OCI-LY1 (cell line): ENCODE measurements around the gene DEGS1.

Experiments
- H2AFZ ChIP-seq: fragments of 200-600 bp; sonication (generic), shearing (Covaris generic); 2 replicates; pipeline ENCODE4 v1.6.0; 2014; ENCODE audit warnings: antibody characterized with exemption, mild to moderate bottlenecking, low read length
- H3F3A ChIP-seq: fragments of 200-600 bp; sonication (generic), shearing (Covaris generic); 2 replicates; pipeline ENCODE4 v1.6.0; 2014; ENCODE audit warnings: mild to moderate bottlenecking, antibody characterized with exemption, low read length, moderate library complexity; ENCODE audit not compliant: insufficient read depth
- H3K27ac ChIP-seq: fragments of 200-600 bp; sonication (generic); 2 replicates; pipeline ENCODE4 v1.5.1; 2014; ENCODE audit warnings: low read length, mixed run types, mild to moderate bottlenecking, low read depth; ENCODE audit not compliant: poor library complexity, severe bottlenecking
- H3K27me3 ChIP-seq: fragments of 200-600 bp; sonication (generic); 2 replicates; pipeline ENCODE4 v1.6.0; 2014; ENCODE audit warnings: antibody characterized with exemption, mild to moderate bottlenecking, low read length, moderate library complexity; ENCODE audit not compliant: insufficient read depth
- H3K36me3 ChIP-seq: fragments of 200-600 bp; sonication (generic); 2 replicates; pipeline ENCODE4 v1.6.1; 2014; ENCODE audit warnings: mild to moderate bottlenecking, antibody characterized with exemption, low read length, moderate library complexity, mixed read lengths; ENCODE audit not compliant: insufficient read depth
- H3K4me1 ChIP-seq: fragments of 200-600 bp; sonication (generic); 2 replicates; pipeline ENCODE4 v1.5.1; 2014; ENCODE audit warnings: mild to moderate bottlenecking, low read length, moderate library complexity; ENCODE audit not compliant: insufficient read depth, severe bottlenecking
- H3K4me2 ChIP-seq: fragments of 200-600 bp; sonication (generic), shearing (Covaris generic); 2 replicates; pipeline ENCODE4 v1.6.1; 2014; ENCODE audit warnings: low read length
- H3K4me3 ChIP-seq: fragments of 200-600 bp; sonication (generic); 2 replicates; pipeline ENCODE4 v1.5.1; 2014; ENCODE audit warnings: low read length, low read depth, mild to moderate bottlenecking, mixed read lengths; ENCODE audit not compliant: poor library complexity, severe bottlenecking
- H3K79me2 ChIP-seq: fragments of 200-600 bp; shearing (Covaris generic); 2 replicates; pipeline ENCODE4 v1.6.1; 2016; ENCODE audit warnings: mixed run types, low read length, mixed read lengths; ENCODE audit not compliant: insufficient read depth
- H3K9ac ChIP-seq: fragments of 200-600 bp; sonication (generic), shearing (Covaris generic); 2 replicates; pipeline ENCODE4 v1.6.1; 2014; ENCODE audit warnings: mild to moderate bottlenecking, low read length, mixed read lengths
- H3K9me2 ChIP-seq: fragments of 200-600 bp; sonication (generic), shearing (Covaris generic); 2 replicates; pipeline ENCODE4 v1.6.1; 2014; ENCODE audit warnings: low read depth, mild to moderate bottlenecking, low read length, mixed read lengths
- H3K9me3 ChIP-seq: fragments of 200-600 bp; shearing (Covaris generic); 2 replicates; pipeline ENCODE4 v1.6.1; 2014; ENCODE audit warnings: low read length, mixed read lengths
- H4K20me1 ChIP-seq: fragments of 200-600 bp; sonication (generic), shearing (Covaris generic); 2 replicates; pipeline ENCODE4 v1.6.0; 2016; ENCODE audit warnings: mild to moderate bottlenecking, low read length; ENCODE audit not compliant: insufficient read depth
- EZH2 ChIP-seq: fragments of 200-600 bp; sonication (generic), shearing (Covaris generic); IDR thresholded peaks from 2 replicates; pipeline ENCODE4 v1.8.0; 2017; ENCODE audit warnings: borderline replicate concordance, mixed run types, mild to moderate bottlenecking, antibody characterized with exemption, low read length, moderate library complexity, mixed read lengths
- TF ChIP-seq, protein P1 (sequence below): fragments of 200-600 bp; sonication (generic), shearing (Covaris generic); IDR thresholded peaks from 2 replicates; pipeline ENCODE4 v1.5.1; 2017; ENCODE audit warnings: mild to moderate bottlenecking, antibody characterized with exemption, low read length, moderate library complexity, mixed read lengths

DEGS1 gene

DNA sequence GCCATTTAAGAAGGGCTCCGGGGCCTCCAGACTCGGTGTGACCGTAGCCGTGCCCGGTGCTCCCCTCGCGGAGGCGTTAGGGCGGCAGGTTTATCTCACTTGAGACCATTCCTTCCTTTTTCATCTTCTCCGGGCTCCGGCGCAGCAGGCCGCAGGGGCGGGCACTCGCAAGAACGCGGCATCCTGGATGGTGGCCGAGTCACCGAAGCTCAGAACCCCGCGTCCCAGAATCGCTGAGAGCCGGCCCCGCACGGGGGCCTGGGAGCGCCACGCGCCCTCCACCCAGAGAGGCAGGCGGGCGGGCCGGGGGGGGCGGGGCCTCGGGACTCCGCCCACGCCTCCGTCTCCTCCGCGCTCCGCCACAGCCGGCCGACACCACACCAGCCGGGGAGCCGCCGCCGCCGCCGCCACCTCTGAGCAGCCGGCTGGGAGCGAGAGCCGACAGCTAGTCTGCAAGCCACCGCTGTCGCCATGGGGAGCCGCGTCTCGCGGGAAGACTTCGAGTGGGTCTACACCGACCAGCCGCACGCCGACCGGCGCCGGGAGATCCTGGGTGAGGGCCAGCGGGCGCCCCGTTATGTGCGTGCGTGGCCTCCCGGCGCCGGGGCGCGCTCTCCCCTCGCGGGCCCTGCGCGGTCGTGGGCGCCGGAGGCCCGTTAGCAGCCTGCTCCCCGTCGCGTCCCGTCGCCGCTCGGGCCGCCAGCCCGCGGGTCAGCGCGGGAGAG is at the start of gene DEGS1:
TSS of gene DEGS1 (plus strand) at position 375 of the 725 bp plus-strand sequence. CDS start at position 472, 97 bp downstream.
- Histone ChIP-seq H3F3A (no peaks in the 10 kb centered on the region; the same call in 1 of the 2 replicates), H3K79me2 (peaks cover 43% of the 10 kb centered on the region), H3K4me3 (peak within 1 kb of the TSS; percentile 88), H3K4me2 (peak within 1 kb of the TSS; percentile 81), H3K4me1 (peaks cover 37% of the 10 kb centered on the region), H3K36me3 (peaks cover 17% of the 10 kb centered on the region), H3K9me2 (no peaks in the 10 kb centered on the region), H3K27ac (peak within 1 kb of the TSS; percentile 86), H4K20me1 (no peaks in the 10 kb centered on the region), H2AFZ (peak within 1 kb of the TSS; percentile 32), H3K27me3 (no peaks in the 10 kb centered on the region), H3K9ac (peak within 1 kb of the TSS; percentile 90), H3K9me3 (no peaks in the 10 kb centered on the region)
- TF ChIP-seq, protein P1, sequence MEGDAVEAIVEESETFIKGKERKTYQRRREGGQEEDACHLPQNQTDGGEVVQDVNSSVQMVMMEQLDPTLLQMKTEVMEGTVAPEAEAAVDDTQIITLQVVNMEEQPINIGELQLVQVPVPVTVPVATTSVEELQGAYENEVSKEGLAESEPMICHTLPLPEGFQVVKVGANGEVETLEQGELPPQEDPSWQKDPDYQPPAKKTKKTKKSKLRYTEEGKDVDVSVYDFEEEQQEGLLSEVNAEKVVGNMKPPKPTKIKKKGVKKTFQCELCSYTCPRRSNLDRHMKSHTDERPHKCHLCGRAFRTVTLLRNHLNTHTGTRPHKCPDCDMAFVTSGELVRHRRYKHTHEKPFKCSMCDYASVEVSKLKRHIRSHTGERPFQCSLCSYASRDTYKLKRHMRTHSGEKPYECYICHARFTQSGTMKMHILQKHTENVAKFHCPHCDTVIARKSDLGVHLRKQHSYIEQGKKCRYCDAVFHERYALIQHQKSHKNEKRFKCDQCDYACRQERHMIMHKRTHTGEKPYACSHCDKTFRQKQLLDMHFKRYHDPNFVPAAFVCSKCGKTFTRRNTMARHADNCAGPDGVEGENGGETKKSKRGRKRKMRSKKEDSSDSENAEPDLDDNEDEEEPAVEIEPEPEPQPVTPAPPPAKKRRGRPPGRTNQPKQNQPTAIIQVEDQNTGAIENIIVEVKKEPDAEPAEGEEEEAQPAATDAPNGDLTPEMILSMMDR = no peak
- TF ChIP-seq EZH2 = no peak

DNA sequence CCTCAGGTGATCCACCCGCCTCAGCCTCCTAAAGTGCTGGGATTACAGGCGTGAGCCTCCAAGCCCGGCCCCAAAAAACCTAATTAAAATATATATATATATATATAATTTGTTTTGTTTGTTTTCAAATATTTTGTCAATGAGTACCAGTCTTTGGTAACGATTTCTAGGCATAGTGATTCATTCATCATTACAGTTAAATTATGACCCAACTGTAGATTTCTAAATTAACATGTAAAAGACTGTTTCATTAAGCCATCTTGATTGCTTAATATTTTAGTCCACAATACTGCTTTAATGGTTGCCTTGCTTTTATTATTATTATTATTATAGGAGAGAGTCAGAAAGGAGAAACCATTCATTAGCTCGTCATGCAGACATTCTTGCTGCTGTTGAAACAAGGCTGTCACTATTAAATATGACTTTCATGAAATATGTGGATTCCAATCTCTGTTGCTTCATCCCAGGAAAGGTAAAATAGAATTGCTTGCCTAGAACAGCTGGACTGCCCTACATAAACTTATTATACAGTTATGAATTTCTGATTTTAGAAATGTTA is 49.2 kb upstream of the DEGS1 start:
- no peak overlapping the region for H3K4me3 ChIP-seq
- H2AFZ ChIP-seq = no peak overlapping the region
- H3K9me3 ChIP-seq = no peaks in the 10 kb centered on the region
- H3K4me1 ChIP-seq = no peaks in the 10 kb centered on the region
- peaks cover 70% of the 10 kb centered on the region for H3K36me3 ChIP-seq
- H3F3A ChIP-seq = peaks cover 4% of the 10 kb centered on the region; the same call in 1 of the 2 replicates
- no peak for TF ChIP-seq EZH2
- TF ChIP-seq, protein P1 = no peak
- H3K27me3 ChIP-seq = no peaks in the 10 kb centered on the region
- no peak overlapping the region for H3K9ac ChIP-seq
- H3K27ac ChIP-seq = no peak overlapping the region
- H4K20me1 ChIP-seq = no peaks in the 10 kb centered on the region
- no peak overlapping the region for H3K4me2 ChIP-seq
- no peaks in the 10 kb centered on the region for H3K9me2 ChIP-seq
- H3K79me2 ChIP-seq = no peaks in the 10 kb centered on the region

DNA sequence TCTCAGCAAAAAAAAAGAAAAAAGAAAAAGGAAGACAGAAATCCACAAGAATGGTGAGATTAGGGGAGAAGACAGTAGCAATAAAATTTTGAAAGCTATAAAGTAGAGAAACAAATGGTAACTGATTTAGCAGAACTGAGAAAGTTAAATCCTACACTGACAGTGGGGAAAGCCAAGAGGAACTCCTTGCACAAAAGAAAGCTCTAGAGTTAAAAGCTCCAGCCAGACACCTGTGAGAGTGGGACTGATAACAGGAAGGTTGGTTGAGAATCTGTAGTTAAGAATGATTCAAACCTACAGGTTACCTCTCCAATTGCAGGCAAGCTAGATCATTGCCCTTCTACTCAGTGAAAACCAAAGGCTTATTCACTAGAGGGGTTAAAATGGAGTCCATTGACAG is 45.5 kb upstream of the DEGS1 start:
- no peak overlapping the region for H3K9ac ChIP-seq
- H3K27ac ChIP-seq = no peak overlapping the region
- no peak overlapping the region for H3K4me3 ChIP-seq

More for the DNA sequence above, 45.5 kb upstream of the DEGS1 start:
- Histone ChIP-seq H3K79me2 (no peaks in the 10 kb centered on the region), H3K27me3 (no peaks in the 10 kb centered on the region), H3F3A (peaks cover 4% of the 10 kb centered on the region; the same call in 1 of the 2 replicates), H3K4me2 (no peak overlapping the region), H4K20me1 (no peaks in the 10 kb centered on the region), H3K4me1 (no peaks in the 10 kb centered on the region), H2AFZ (no peak overlapping the region), H3K9me2 (no peaks in the 10 kb centered on the region), H3K36me3 (peaks cover 67% of the 10 kb centered on the region), H3K9me3 (no peaks in the 10 kb centered on the region)
- TF ChIP-seq EZH2 = no peak
- TF ChIP-seq, protein P1 = no peak
